Measurements from ENCODE around the gene APRT.

DNA sequence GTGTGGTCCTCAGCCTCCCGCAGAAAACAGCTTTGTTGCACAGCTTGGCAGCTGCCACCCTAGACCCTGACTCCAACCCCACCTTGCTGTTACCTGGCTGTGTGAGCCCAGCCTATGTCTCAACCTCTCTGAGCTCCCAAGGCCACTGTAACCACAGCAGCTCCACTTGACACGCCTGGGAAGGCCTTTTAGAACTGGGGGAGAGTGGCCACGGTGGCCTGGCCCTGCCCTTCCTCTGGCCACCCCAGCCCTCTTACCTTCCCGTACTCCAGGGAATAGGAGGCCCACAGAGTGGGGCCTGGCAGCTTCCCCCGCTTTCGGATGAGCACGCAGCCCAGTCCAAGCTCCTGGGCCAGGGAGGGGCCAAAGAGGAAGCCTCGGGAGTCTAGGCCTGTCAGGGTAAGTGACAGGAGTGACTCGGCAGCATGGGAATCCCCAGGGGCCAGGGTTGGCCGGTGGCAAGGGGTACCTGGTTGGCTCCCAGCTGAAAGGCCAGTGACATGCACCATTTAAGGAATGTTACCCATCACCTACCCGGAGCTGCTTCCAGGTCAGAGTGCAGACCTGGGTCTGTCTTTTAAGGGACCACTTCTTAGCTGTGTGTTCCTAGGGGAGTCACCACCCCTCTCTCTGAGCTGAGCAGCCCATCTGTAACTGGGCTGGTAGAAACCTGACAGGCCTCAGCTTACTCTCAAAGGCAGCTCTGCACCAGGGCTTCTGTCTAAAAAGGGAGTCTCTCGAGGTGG lies 1.4 kb downstream of the APRT start:
- TF ChIP-seq, protein P1, sequence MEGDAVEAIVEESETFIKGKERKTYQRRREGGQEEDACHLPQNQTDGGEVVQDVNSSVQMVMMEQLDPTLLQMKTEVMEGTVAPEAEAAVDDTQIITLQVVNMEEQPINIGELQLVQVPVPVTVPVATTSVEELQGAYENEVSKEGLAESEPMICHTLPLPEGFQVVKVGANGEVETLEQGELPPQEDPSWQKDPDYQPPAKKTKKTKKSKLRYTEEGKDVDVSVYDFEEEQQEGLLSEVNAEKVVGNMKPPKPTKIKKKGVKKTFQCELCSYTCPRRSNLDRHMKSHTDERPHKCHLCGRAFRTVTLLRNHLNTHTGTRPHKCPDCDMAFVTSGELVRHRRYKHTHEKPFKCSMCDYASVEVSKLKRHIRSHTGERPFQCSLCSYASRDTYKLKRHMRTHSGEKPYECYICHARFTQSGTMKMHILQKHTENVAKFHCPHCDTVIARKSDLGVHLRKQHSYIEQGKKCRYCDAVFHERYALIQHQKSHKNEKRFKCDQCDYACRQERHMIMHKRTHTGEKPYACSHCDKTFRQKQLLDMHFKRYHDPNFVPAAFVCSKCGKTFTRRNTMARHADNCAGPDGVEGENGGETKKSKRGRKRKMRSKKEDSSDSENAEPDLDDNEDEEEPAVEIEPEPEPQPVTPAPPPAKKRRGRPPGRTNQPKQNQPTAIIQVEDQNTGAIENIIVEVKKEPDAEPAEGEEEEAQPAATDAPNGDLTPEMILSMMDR (conservative IDR thresholded peaks at IDR 0.05; ENCODE audit: low read depth, low read length) = no peak
- TF ChIP-seq EZH2 (IDR thresholded peaks at IDR 0.05; ENCODE audit: borderline replicate concordance, low read depth, low read length, poor library complexity, severe bottlenecking) = no peak
